C1 segment of cervical spinal cord (tissue), 14 donors: ENCODE measurements around the gene RFC1.

ENCODE experiments used
- DNase-seq, 14 donors: peaks; one replicate each; lab custom pipeline; 2025; lab: John Stamatoyannopoulos, UW

Gene RFC1

DNA sequence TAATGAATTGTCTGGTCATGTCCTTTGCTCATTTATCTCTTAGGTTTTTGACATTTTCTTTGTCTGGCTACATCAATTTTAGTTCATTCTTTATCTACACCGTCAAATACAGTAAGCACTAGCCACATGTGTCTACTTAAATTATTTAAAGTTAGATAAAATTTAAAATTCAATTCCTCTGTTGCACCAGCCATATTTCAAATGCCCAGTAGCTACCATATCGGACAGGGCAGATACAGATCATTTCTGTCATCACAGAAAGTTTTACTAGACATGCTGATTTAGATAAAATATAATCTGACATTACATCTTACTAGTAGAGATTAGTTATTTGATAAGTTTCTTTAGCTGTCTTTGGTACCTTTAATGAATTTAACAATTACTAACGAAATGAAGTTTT, 122.7 kb downstream of the RFC1 start:
- no peak for DNase-seq
